Ascending aorta (tissue), 2 donors: Measurements from ENCODE around the gene NLRP6. TPM values are rescaled to one million over a fixed set of nuclear protein-coding genes. Genes with fewer than 3 reads are reported as not detected.

ENCODE experiments used
- DNase-seq, 2 donors: peaks; one replicate each; pipeline ENCODE4 v3.0.0-alpha.2; 2019; ENCODE audit warnings: low spot score in 2 of 2
- H3K27ac ChIP-seq, 2 donors: fragments of 200-600 bp; sonication (generic); one replicate each; pipeline ENCODE4 v1.5.1; 2016 to 2017; ENCODE audit warnings: mild to moderate bottlenecking in 1 of 2
- H3K27me3 ChIP-seq: fragments of 200-600 bp; sonication (generic); one replicate; pipeline ENCODE4 v1.5.1; 2017
- H3K36me3 ChIP-seq, 2 donors: fragments of 200-600 bp; sonication (generic); one replicate each; pipeline ENCODE4 v1.5.1; 2016
- H3K4me1 ChIP-seq, 2 donors: fragments of 200-600 bp; sonication (generic); one replicate each; pipeline ENCODE4 v1.5.1; 2016 to 2017; ENCODE audit warnings: mild to moderate bottlenecking in 1 of 2
- H3K4me3 ChIP-seq, 2 donors: fragments of 200-600 bp; sonication (generic); one replicate each; pipeline ENCODE4 v1.5.1; 2016 to 2017; ENCODE audit warnings: mild to moderate bottlenecking in 1 of 2
- H3K9me3 ChIP-seq, 2 donors: fragments of 200-600 bp; sonication (generic); one replicate each; pipeline ENCODE4 v1.5.1; 2016
- CTCF ChIP-seq, 3 experiments: fragments of 200-600 bp in 2 of 3; fragments of 450-650 bp in 1 of 3; sonication (generic) in 2 of 3; IDR thresholded peaks; one replicate each; pipeline ENCODE4 v1.5.1; 2016 to 2019; ENCODE audit warnings: antibody characterized with exemption in 3 of 3, mild to moderate bottlenecking in 1 of 3, moderate library complexity in 1 of 3
- intact Hi-C: fragments of 100-400 bp; cut with DNase I; formaldehyde crosslinking; loops from one replicate; pipeline ENCODE4 v1.15.1; 2023
- total RNA-seq: library from RNA; depleted of rRNA; stranded (reverse); fragments of >200 nt; gene quantifications from one replicate; pipeline ENCODE4 v1.1.0, GENCODE V29; 2016

NLRP6 gene
- total RNA-seq, 1 donor from 2014 or later = not detected

GRCh38 chr11:272195-272930, 5.8 kb upstream of the NLRP6 start:
- Histone ChIP-seq H3K4me3 (no peak overlapping the region), H3K36me3 (no peaks in the 10 kb centered on the region), H3K27ac (no peak overlapping the region), H3K4me1 (no peaks in the 10 kb centered on the region), H3K9me3 (peaks cover 0 to 4% of the 10 kb centered on the region in 2 donors), H3K27me3 (no peaks in the 10 kb centered on the region)
- intact Hi-C loops = no loop called here
- no peak for DNase-seq
- no peak for TF ChIP-seq CTCF (IDR thresholded peaks at IDR 0.05)

GRCh38 chr11:272931-273198, 5.3 kb upstream of the NLRP6 start:
- no peak for DNase-seq
- H3K4me1 ChIP-seq = no peaks in the 10 kb centered on the region
- no peak overlapping the region for H3K27ac ChIP-seq
- no peak for TF ChIP-seq CTCF (IDR thresholded peaks at IDR 0.05)
- no peaks in the 10 kb centered on the region for H3K36me3 ChIP-seq
- peaks cover 0 to 4% of the 10 kb centered on the region in 2 donors for H3K9me3 ChIP-seq
- no peaks in the 10 kb centered on the region for H3K27me3 ChIP-seq
- H3K4me3 ChIP-seq = no peak overlapping the region
- intact Hi-C loops = no loop called here

GRCh38 chr11:276219-276618, 2.0 kb upstream of the NLRP6 start:
- no peak overlapping the region for H3K4me3 ChIP-seq
- no peak overlapping the region for H3K27ac ChIP-seq
- H3K36me3 ChIP-seq = no peaks in the 10 kb centered on the region
- H3K27me3 ChIP-seq = peaks cover 18% of the 10 kb centered on the region
- intact Hi-C loops = no loop called here
- peaks cover 0 to 4% of the 10 kb centered on the region in 2 donors for H3K9me3 ChIP-seq
- TF ChIP-seq CTCF (IDR thresholded peaks at IDR 0.05) = no peak
- no peaks in the 10 kb centered on the region for H3K4me1 ChIP-seq
- DNase-seq = no peak

- Histone ChIP-seq H3K9me3 (peaks cover 0 to 4% of the 10 kb centered on the region in 2 donors), H3K4me3 (peak overlapping the region; percentile 29 to 53), H3K27ac (no peak overlapping the region), H3K27me3 (peaks cover 23% of the 10 kb centered on the region), H3K4me1 (no peaks in the 10 kb centered on the region), H3K36me3 (no peaks in the 10 kb centered on the region)
- peak in 1 of 2 donors; percentile 60 for DNase-seq
- TF ChIP-seq CTCF (IDR thresholded peaks at IDR 0.05) = no peak
- intact Hi-C loops = no loop called here
Observed at GRCh38 chr11:279040-279965, 1.1 kb downstream of the NLRP6 start.

- no peak overlapping the region for H3K27ac ChIP-seq
- H3K36me3 ChIP-seq = no peaks in the 10 kb centered on the region
- H3K27me3 ChIP-seq = peaks cover 23% of the 10 kb centered on the region
- H3K4me1 ChIP-seq = no peaks in the 10 kb centered on the region
- peaks cover 0 to 4% of the 10 kb centered on the region in 2 donors for H3K9me3 ChIP-seq
- no peak for TF ChIP-seq CTCF (IDR thresholded peaks at IDR 0.05)
- peak overlapping the region; percentile 29 to 53 for H3K4me3 ChIP-seq
- intact Hi-C loops = no loop called here
- DNase-seq = peak in 1 of 2 donors; percentile 63
Observed at GRCh38 chr11:279966-280705, 1.9 kb downstream of the NLRP6 start.
